Mucosa of rectum (tissue), 2 donors: ENCODE results near the gene EEPD1.
"Not testable (repeated sequence)": the region's sequence is repeated elsewhere in the genome, so short reads cannot be mapped to it uniquely, and the experiment has no call there.

ENCODE experiments used
- H3K27ac ChIP-seq, 2 donors: one replicate each; pipeline ENCODE4 v1.7.0; 2013; ENCODE audit warnings: inconsistent platforms in 2 of 2, low read depth in 2 of 2, low read length in 2 of 2
- H3K27me3 ChIP-seq, 2 donors: one replicate each; pipeline ENCODE4 v1.7.0; 2013; ENCODE audit warnings: low read length in 2 of 2; ENCODE audit not compliant: control insufficient read depth in 2 of 2, insufficient read depth in 2 of 2
- H3K36me3 ChIP-seq, 2 donors: one replicate each; pipeline ENCODE4 v1.7.0; 2013; ENCODE audit warnings: low read length in 2 of 2; ENCODE audit not compliant: control insufficient read depth in 2 of 2, insufficient read depth in 2 of 2
- H3K4me1 ChIP-seq, 2 donors: one replicate each; pipeline ENCODE4 v1.7.0; 2013; ENCODE audit warnings: low read length in 2 of 2, mild to moderate bottlenecking in 1 of 2; ENCODE audit not compliant: control insufficient read depth in 2 of 2, insufficient read depth in 2 of 2
- H3K4me3 ChIP-seq, 2 donors: one replicate each; pipeline ENCODE4 v1.7.0; 2013; ENCODE audit warnings: low read length in 2 of 2
- H3K9ac ChIP-seq, 2 donors: one replicate each; pipeline ENCODE4 v1.7.0; 2013; ENCODE audit warnings: low read length in 2 of 2, low read depth in 1 of 2, mild to moderate bottlenecking in 1 of 2
- H3K9me3 ChIP-seq, 2 donors: one replicate each; pipeline ENCODE4 v1.7.0; 2013; ENCODE audit warnings: low read length in 2 of 2; ENCODE audit not compliant: control insufficient read depth in 2 of 2
- donor health status: healthy.
- donor health status: Normal muscosa, but diverticular disease.

The EEPD1 gene

DNA sequence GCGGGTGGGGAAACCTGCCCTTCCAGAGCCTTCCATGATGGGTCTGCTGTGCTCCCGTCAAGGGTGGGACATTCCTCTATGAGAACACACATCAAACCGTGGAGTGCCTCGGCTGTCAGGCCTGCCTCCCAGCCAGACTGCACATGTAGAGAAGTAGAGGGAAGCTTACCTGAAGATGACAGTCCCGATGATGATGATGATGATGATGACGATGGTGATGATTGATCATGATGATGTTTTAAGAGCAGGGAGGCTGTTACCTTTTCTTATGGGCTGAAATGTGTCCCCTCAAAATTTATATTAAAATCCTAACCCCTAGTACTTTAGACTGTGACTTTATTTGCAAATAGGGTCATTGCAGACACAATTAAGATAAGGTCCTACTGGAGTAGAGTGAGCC, 160.6 kb downstream of the EEPD1 start:
- H3K27me3 ChIP-seq, result no peaks in the 10 kb centered on the region
- no peaks in the 10 kb centered on the region for H3K36me3 ChIP-seq
- H3K9me3 ChIP-seq, result no peaks in the 10 kb centered on the region
- peaks cover 2 to 4% of the 10 kb centered on the region in 2 donors for H3K4me1 ChIP-seq
- H3K27ac ChIP-seq, result no peak overlapping the region
- H3K4me3 ChIP-seq, result no peak overlapping the region
- H3K9ac ChIP-seq, result no peak overlapping the region

DNA sequence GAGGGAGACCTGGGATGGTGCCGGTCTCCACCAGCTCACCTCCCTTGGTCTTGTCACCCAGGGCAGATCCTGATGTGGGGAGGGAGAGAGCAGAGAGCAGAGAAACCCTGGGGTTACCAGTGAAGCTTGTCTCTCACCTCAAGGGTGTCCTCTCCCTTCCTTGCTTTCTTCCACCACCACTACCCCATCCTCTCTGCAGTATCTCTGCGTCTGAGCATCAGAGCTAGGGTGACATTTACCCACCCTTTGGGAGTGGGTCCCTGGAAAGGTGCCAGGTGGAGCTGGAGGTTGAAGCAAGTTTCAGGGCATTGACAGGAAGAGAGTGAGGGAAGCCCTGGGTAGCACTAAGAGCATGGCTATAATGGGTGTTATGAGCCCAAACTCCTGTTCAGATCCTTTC, 161.4 kb downstream of the EEPD1 start:
- Histone ChIP-seq H3K36me3 (no peaks in the 10 kb centered on the region), H3K4me1 (peaks cover 2 to 4% of the 10 kb centered on the region in 2 donors), H3K9me3 (no peaks in the 10 kb centered on the region), H3K27me3 (no peaks in the 10 kb centered on the region), H3K27ac (no peak overlapping the region), H3K4me3 (no peak overlapping the region), H3K9ac (no peak overlapping the region)

DNA sequence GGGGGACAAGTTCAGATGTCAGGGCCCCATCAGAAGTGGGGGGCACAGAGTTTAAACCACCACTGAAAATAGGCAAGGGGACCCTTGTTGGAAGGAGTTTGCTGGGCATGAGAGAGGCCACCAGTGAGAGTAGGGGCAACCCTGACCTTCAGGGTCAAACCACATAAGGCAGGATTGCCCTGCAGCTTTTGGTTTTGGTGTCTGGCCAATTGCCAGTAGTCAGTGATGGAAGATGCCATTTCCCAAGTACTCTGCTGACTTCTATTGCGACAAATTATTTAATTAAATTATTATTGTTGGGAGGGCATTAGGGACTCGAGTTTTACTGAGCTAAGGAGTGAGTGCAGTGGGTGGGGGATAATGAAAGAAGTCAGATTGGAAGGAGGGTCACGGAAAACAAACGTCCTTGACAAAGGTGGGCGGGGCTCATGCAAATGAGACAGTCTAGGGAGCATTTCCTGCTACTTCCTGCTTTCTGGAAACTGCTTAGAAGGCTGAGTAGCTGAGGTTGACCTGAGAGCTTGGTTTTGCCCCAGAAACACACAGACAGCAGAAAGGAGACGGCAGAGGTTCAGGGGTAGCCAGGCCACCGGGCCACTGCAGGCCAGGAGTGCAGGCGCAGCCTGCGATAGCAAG, 162.4 kb downstream of the EEPD1 start:
- no peaks in the 10 kb centered on the region for H3K36me3 ChIP-seq
- H3K4me3 ChIP-seq, result no peak overlapping the region
- no peaks in the 10 kb centered on the region for H3K27me3 ChIP-seq
- H3K4me1 ChIP-seq, result peaks cover 2 to 4% of the 10 kb centered on the region in 2 donors
- peak overlapping the region in 1 of 2 donors; percentile 20 for H3K9ac ChIP-seq
- no peaks in the 10 kb centered on the region for H3K9me3 ChIP-seq
- no peak overlapping the region for H3K27ac ChIP-seq

DNA sequence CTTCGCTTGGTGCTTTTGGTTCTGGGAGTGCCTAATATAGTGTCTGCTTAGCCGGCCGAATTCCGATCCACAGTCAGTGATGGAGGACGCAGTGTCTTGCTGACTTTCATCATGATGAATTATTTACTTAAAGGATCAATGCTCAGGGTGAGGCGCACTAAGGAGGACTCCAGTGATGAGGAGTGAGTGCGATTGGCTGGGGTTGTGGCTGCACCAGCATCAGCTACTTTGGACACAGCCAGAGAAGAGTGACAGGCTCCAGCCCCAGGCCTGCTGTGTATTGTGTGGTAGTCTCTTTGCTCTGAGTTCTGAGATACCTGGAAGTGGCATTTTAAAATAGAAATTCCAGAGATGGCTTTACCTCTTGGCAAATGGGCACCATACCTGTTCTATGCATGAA, 163.3 kb downstream of the EEPD1 start:
- H3K4me3 ChIP-seq, result no peak overlapping the region

DNA sequence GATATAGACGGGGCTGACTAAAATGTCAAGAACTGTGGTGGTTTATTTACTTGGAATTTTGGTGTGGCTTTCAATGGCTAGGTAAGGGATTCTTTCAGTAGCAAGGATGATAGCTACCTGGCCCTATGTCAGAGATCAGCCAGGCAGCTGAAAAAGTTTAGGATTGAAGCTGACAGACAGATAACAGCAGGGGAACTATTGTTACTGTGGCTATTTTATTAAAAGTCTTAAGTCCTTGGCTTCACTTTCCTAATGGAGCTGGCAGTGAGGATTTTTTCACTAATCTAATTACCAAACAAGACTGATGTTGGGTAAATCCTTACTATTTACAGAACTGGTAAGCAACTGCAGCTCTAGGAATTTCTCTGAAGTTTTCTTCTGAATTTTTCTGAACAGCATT, 164.2 kb downstream of the EEPD1 start:
- no peaks in the 10 kb centered on the region for H3K36me3 ChIP-seq
- H3K4me1 ChIP-seq, result peaks cover 2 to 4% of the 10 kb centered on the region in 2 donors
- no peaks in the 10 kb centered on the region for H3K27me3 ChIP-seq
- H3K4me3 ChIP-seq, result no peak overlapping the region
- H3K9ac ChIP-seq, result no peak overlapping the region
- H3K9me3 ChIP-seq, result no peaks in the 10 kb centered on the region
- no peak overlapping the region for H3K27ac ChIP-seq

More for the DNA sequence above, 163.3 kb downstream of the EEPD1 start:
- no peak overlapping the region for H3K9ac ChIP-seq
- H3K4me1 ChIP-seq, result peaks cover 2 to 4% of the 10 kb centered on the region in 2 donors
- no peak overlapping the region for H3K27ac ChIP-seq
- H3K36me3 ChIP-seq, result no peaks in the 10 kb centered on the region
- H3K27me3 ChIP-seq, result no peaks in the 10 kb centered on the region
- no peaks in the 10 kb centered on the region for H3K9me3 ChIP-seq

DNA sequence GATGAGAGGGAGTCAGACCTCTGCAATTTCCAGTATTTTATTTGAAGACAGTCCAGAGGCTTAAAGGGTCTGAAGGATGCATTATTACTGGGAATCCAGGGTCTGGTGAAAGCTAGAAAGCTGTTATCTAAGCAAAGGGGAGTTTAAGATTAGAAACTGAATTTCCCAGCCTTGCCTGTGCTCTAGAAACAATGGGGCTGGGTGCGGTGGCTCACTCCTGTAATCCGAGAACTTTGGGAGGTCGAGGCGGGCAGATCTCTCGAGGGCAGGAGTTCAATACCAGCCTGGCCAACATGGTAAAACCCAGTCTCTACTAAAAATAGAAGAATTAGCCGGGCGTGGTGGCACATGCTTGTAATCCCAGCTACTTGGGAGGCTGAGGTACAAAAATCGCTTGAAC, 165.1 kb downstream of the EEPD1 start:
- no peak overlapping the region for H3K9ac ChIP-seq
- no peak overlapping the region for H3K27ac ChIP-seq
- peaks cover 2 to 4% of the 10 kb centered on the region in 2 donors for H3K4me1 ChIP-seq
- H3K27me3 ChIP-seq, result no peaks in the 10 kb centered on the region
- no peak overlapping the region for H3K4me3 ChIP-seq
- H3K36me3 ChIP-seq, result no peaks in the 10 kb centered on the region
- no peaks in the 10 kb centered on the region for H3K9me3 ChIP-seq

DNA sequence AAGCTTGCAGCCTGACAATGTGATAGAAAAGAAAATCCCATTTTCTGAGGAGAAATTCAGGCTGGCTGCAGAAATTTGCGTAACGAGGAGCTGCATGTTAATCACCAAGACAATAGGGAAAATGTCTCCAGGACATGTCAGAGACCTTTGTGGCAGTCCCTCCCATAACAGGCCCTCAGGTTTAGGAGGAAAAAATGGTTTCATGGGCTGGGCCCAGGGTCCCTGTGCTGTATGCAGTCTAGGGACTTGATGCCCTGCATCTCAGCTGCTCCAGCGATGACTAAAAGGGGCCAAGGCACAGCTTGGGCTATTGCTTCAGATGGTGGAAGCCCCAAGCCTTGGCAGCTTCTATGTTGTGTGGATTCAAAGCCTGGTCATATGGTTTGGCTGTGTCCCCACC, 168.2 kb downstream of the EEPD1 start:
- H3K9ac ChIP-seq, H3K4me3 ChIP-seq, H3K4me1 ChIP-seq, H3K27ac ChIP-seq, H3K9me3 ChIP-seq, H3K27me3 ChIP-seq, H3K36me3 ChIP-seq: not testable (repeated sequence)

DNA sequence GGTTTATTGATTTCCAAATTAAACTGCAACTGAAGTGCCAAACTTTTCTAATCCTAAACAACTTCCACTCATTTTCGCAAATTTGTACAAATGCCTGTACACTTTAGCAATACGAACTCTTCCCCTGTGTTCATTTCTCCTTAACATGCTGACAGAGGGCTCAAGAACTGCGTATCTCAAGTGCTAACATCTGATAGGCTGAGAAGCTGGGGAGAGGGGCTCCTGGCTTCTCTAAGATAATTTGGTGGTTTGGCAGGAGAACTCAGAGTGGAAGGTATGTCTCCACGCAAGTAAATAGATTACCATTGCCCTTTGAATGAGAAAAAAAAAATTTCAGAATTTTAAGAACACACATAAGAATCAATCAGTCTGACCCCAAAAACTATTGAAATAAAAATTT, 183.3 kb downstream of the EEPD1 start:
- H3K27ac ChIP-seq, result no peak overlapping the region
- H3K36me3 ChIP-seq, result no peaks in the 10 kb centered on the region
- H3K27me3 ChIP-seq, result no peaks in the 10 kb centered on the region
- H3K4me1 ChIP-seq, result no peaks in the 10 kb centered on the region
- no peak overlapping the region for H3K4me3 ChIP-seq
- no peaks in the 10 kb centered on the region for H3K9me3 ChIP-seq
- H3K9ac ChIP-seq, result no peak overlapping the region

DNA sequence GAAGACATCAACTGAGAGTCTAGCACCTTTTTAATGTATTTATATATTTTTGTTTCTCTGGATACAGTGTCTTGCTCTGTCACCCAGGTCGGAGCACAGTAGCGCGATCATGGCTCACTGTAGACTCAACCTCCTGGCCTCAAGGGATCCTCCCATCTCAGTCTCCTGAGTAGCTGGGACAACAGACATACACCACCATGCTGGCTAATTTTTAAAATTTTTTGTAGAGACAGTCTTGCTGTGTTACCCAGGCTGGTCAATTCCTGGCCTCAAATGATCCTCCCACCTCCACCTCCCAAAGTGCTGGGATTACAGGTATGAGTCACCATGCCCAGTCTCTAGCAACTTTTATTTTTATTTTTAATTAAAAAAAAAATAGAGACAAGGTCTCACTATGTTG, 185.2 kb downstream of the EEPD1 start:
- H3K4me3 ChIP-seq, result no peak overlapping the region
- H3K4me1 ChIP-seq, result no peaks in the 10 kb centered on the region
- no peaks in the 10 kb centered on the region for H3K36me3 ChIP-seq
- H3K27me3 ChIP-seq, result no peaks in the 10 kb centered on the region
- H3K9me3 ChIP-seq, result no peaks in the 10 kb centered on the region
- H3K27ac ChIP-seq, result no peak overlapping the region
- no peak overlapping the region for H3K9ac ChIP-seq

DNA sequence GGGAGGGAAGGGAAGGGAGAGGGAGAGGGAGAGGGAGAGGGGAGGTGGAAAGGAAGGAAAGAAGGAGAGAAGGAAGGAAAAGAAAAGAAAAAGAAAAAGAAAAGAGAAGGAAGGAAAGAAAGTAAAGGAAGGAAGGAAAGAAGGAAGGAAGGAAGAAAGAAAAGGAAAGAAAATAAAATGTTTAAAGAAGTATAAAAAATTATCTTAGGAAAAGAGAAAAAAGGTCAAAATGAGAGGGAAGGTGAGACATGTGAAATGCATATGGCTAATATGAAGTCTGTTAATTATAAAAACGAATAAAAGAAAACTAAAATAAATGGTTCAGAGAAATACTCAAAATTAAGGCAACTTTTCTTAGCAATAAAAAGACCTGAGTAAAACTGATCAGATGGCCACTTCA, 190.5 kb downstream of the EEPD1 start:
- H3K27ac ChIP-seq, result no peak overlapping the region

DNA sequence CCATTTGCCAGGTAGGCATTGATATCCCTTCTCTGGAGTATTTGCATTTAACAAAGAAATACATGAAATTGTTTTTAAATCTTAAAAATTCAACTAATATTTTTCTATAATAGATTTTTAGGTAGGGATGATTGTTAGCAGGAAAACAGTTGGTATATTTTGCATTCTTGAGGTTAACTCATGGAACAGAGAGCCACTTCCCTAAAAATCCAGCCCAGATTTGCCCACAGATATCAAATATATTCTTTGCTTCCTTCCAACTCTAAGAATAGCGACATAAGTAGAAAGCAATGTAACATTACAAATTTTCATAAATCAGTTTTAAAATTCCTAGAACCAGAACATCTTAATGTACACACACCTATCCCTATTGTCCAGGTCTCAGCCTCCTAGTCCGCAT, 191.6 kb downstream of the EEPD1 start:
- Histone ChIP-seq H3K4me1 (no peaks in the 10 kb centered on the region), H3K9me3 (no peaks in the 10 kb centered on the region), H3K9ac (no peak overlapping the region), H3K36me3 (no peaks in the 10 kb centered on the region), H3K27me3 (no peaks in the 10 kb centered on the region), H3K4me3 (no peak overlapping the region), H3K27ac (no peak overlapping the region)

More for the DNA sequence above, 190.5 kb downstream of the EEPD1 start:
- no peak overlapping the region for H3K9ac ChIP-seq
- no peaks in the 10 kb centered on the region for H3K9me3 ChIP-seq
- no peaks in the 10 kb centered on the region for H3K4me1 ChIP-seq
- H3K36me3 ChIP-seq, result no peaks in the 10 kb centered on the region
- no peak overlapping the region for H3K4me3 ChIP-seq
- H3K27me3 ChIP-seq, result no peaks in the 10 kb centered on the region
